Central memory CD8-positive, alpha-beta T cell (primary cell): ENCODE measurements around the gene DOCK7.

Experiments used
- ATAC-seq: fragments of 150-1000 bp; cut with Tn5 transposase; replicated peaks from 2 replicates; pipeline ENCODE4 v1.10.0; 2022; ENCODE audit warnings: mild to moderate bottlenecking, moderate FRiP score, moderate number of reproducible peaks; ENCODE audit not compliant: poor library complexity, severe bottlenecking; ENCODE audit errors: extremely low read depth
- DNase-seq, 2 donors: peaks; one replicate each; pipeline ENCODE4 v3.0.0; 2021; ENCODE audit warnings: low spot score in 2 of 2
- H3K27ac Mint-ChIP-seq: one replicate; pipeline ENCODE4 v1.8.0; 2022; ENCODE audit warnings: low read depth, mild to moderate bottlenecking, moderate library complexity, mixed read lengths
- H3K27me3 Mint-ChIP-seq: one replicate; pipeline ENCODE4 v1.8.0; 2022; ENCODE audit warnings: mixed read lengths
- H3K36me3 Mint-ChIP-seq: one replicate; pipeline ENCODE4 v1.8.0; 2022; ENCODE audit warnings: mild to moderate bottlenecking, moderate library complexity, mixed read lengths; ENCODE audit not compliant: insufficient read depth
- H3K4me1 Mint-ChIP-seq: one replicate; pipeline ENCODE4 v1.8.0; 2022; ENCODE audit warnings: mixed read lengths
- H3K4me3 Mint-ChIP-seq: one replicate; pipeline ENCODE4 v1.8.0; 2022; ENCODE audit warnings: mild to moderate bottlenecking, moderate library complexity, mixed read lengths
- H3K9me3 Mint-ChIP-seq: one replicate; pipeline ENCODE4 v1.8.0; 2022; ENCODE audit warnings: mixed read lengths

The DOCK7 gene

DNA sequence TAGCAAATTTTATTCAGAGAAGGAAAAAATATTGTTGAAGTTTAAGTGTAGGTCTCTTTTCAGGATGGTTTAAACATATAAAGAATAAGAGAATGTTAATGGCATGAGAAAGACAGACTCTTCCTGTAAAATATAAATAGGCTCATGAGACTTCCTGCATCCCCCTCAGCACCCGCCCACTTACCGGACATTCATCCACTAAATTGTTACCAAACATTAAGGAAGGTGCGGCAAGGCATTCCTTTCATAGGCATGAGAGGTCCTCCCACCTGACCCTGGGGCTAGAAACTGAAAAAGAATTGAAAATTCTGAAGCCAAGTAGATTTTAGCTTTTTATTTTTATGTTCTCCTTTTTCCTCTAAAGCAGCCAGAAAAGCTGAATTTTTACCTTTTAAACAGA is 261.9 kb downstream of the DOCK7 start:
- no peak for DNase-seq
- no peak for ATAC-seq
- Mint-ChIP-seq H3K4me3 (no peak overlapping the region), H3K9me3 (no peaks in the 10 kb centered on the region), H3K27ac (no peak overlapping the region), H3K36me3 (no peaks in the 10 kb centered on the region), H3K27me3 (no peaks in the 10 kb centered on the region), H3K4me1 (no peaks in the 10 kb centered on the region)

DNA sequence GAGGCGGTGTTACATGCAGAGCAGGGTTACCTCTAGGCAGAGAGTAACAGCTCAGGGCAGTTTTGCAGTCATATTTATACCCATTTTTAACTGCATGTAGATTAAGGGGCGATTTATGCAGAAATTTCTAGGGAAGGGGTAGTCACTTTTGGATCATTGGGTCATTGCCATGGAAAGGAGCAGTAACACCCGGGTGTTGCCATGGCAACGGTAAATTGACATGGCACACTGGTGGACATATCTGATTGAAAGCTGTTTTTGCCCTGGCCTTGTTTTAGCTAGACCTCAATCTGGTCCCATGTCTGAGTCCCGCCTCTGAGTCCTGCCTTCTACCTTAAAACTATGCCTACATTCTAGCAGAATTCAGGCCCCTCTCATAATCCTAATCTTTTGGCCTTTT is 263.1 kb downstream of the DOCK7 start:
- no peak overlapping the region for H3K4me3 Mint-ChIP-seq

DNA sequence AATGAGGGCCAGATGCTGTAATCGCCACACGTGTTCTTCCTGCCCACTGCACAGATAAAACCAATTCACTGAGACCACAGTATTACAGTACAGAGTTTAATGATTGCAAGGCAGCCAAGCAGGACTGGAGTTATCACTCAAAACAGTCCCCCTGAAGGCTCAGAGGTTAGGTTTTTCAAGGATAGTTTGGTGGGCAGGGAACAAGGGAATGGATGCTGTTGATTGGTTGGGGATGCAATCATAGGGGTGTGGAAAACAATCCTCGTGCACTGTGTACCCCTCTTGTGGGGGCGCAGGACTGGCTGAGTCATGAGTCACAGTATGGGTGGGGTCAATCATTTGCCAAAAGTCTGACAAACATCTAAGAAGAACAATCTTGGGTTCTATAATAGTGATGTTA is 263.8 kb downstream of the DOCK7 start:
- no peaks in the 10 kb centered on the region for H3K9me3 Mint-ChIP-seq
- no peak for ATAC-seq
- H3K36me3 Mint-ChIP-seq, result no peaks in the 10 kb centered on the region
- H3K27me3 Mint-ChIP-seq, result no peaks in the 10 kb centered on the region
- no peaks in the 10 kb centered on the region for H3K4me1 Mint-ChIP-seq
- no peak overlapping the region for H3K27ac Mint-ChIP-seq
- H3K4me3 Mint-ChIP-seq, result no peak overlapping the region
- no peak for DNase-seq

More for the DNA sequence above, 263.1 kb downstream of the DOCK7 start:
- no peaks in the 10 kb centered on the region for H3K36me3 Mint-ChIP-seq
- H3K4me1 Mint-ChIP-seq, result no peaks in the 10 kb centered on the region
- H3K27ac Mint-ChIP-seq, result no peak overlapping the region
- no peaks in the 10 kb centered on the region for H3K9me3 Mint-ChIP-seq
- DNase-seq (no peak), ATAC-seq (no peak)
- H3K27me3 Mint-ChIP-seq, result no peaks in the 10 kb centered on the region

DNA sequence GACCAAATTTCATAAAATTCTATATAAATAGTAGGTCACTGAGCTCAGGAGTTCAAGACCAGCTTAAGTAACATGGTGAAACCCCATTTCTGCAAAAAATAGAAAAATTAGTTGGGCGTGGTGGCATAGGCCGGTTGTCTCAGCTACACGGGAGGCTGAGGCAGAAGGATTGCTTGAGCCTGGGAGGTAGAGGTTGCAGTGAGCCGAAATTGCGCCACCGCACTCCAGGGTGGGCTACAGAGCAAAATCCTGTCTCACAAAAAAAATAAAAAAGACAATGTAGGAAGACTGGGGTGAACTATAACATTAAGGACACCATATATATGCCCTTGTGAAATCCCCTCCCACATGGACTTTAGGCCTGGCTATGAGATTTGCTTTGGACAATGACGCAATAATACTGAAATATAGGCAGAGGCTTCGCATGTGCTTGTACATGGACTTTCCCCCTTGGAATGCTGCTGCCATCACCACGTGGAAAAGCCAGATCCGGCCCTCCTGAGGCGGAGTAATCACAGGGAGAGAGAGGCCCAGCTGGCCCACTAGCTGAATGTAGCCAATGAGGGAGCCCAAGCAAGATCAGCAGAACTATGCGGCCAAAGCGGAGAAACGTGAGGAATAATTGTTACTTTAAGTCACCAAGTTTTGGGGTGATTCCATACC is 264.5 kb downstream of the DOCK7 start:
- no peaks in the 10 kb centered on the region for H3K27me3 Mint-ChIP-seq
- H3K27ac Mint-ChIP-seq, result no peak overlapping the region
- H3K9me3 Mint-ChIP-seq, result no peaks in the 10 kb centered on the region
- DNase-seq, result no peak
- no peaks in the 10 kb centered on the region for H3K36me3 Mint-ChIP-seq
- H3K4me1 Mint-ChIP-seq, result no peaks in the 10 kb centered on the region
- no peak for ATAC-seq
- H3K4me3 Mint-ChIP-seq, result no peak overlapping the region

DNA sequence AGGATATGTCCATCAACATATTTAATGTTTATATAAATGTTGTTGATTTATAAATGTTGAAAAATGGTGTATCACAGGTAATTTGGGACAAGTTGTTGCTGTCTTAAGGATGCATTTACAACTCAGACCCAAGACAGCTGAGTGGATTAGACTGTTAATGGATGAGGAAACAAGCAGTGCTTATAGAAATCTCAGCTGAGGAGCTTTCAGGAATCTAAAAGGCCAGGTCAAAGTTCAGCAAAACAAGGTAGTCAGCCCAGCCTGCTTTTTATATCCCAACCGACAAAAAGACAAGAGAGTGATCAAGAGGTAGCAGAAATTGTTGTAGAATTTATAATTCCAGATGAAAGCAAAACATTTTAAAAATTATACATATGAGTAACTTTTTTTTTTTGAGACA is 268.0 kb downstream of the DOCK7 start:
- no peaks in the 10 kb centered on the region for H3K36me3 Mint-ChIP-seq
- ATAC-seq, result no peak
- no peak overlapping the region for H3K27ac Mint-ChIP-seq
- H3K4me3 Mint-ChIP-seq, result no peak overlapping the region
- no peaks in the 10 kb centered on the region for H3K9me3 Mint-ChIP-seq
- DNase-seq, result no peak
- H3K27me3 Mint-ChIP-seq, result peaks cover 25% of the 10 kb centered on the region
- H3K4me1 Mint-ChIP-seq, result no peaks in the 10 kb centered on the region

DNA sequence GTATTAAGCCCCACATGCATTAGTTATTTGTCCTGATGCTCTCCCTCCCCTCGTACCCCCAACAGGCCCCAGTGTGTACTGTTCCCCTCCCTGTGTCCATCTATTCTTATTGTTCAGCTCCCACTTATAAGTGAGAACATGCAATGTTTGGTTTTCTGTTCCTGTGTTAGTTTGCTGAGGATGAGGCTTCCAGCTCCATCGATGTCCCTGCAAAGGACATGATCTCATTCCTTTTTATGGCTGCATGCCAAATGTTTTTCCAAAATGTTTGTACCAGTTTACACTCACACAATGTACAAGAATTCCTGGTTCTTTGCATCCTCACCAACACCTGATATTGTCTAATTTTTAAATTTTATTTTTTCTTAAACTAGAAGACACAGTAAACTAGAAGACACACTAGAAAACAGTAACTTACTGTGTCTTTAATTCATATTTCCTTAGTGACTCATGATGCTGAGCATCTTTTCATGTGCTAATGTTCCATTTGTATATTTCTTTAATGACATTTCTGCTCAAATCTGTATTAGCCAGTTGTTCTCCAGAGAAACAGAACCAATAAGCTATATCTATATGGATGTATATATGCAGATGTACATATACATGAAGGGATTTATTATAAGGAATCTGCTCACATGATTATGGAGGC is 270.7 kb downstream of the DOCK7 start:
- H3K9me3 Mint-ChIP-seq, result no peaks in the 10 kb centered on the region
- H3K27me3 Mint-ChIP-seq, result peaks cover 36% of the 10 kb centered on the region
- no peak overlapping the region for H3K4me3 Mint-ChIP-seq
- H3K4me1 Mint-ChIP-seq, result no peaks in the 10 kb centered on the region
- no peaks in the 10 kb centered on the region for H3K36me3 Mint-ChIP-seq
- no peak for DNase-seq
- no peak for ATAC-seq
- H3K27ac Mint-ChIP-seq, result no peak overlapping the region

DNA sequence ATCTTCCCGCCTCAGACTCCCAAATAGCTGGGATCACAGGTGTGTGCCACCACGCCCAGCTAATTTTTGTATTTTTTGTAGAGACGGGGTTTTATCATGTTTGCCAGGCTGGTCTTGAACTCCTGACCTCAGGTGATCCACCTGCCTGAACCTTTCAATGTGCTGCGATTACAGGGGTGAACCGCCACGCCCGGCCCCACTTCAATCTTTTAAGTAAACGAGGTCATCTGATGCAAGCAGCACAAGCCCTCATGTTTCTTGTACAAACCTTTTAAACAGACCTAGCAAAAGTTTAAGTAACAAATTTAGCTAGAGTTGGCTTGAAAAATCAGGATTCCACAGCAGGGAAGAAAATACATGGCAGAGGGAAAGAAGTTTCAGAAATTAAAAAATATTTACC is 272.5 kb downstream of the DOCK7 start:
- H3K27ac Mint-ChIP-seq, result no peak overlapping the region
- no peak for ATAC-seq
- H3K27me3 Mint-ChIP-seq, result peaks cover 36% of the 10 kb centered on the region
- DNase-seq, result no peak
- H3K4me1 Mint-ChIP-seq, result no peaks in the 10 kb centered on the region
- H3K9me3 Mint-ChIP-seq, result no peaks in the 10 kb centered on the region
- H3K4me3 Mint-ChIP-seq, result no peak overlapping the region
- no peaks in the 10 kb centered on the region for H3K36me3 Mint-ChIP-seq

DNA sequence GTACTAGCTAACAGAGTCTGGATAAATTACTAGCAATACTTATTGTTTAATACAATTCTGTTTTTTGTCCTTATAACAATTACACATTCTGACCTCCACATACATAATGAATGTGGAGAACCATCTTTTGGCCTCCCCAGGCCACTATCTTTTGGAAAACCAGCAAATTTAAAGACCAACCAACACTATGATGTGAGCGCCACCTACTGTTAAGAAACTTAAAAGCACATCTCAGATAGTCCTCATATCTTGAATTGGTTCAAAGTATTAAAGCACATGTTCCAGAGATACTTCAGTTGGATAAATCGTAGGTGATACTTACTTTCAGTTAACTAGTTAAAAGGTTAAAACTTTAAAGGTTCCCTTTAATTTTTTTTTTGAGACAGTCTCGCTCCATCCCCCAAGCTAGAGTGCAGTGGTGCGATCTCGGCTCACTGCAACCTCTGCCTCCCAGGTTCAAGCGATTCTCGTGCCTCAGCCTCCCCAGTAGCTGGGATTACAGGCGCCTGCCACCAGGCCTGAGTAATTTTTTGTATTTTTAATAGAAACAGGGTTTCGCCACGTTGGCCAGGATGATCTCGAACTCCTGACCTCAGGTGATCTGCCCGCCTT is 280.7 kb downstream of the DOCK7 start:
- H3K27me3 Mint-ChIP-seq, result no peaks in the 10 kb centered on the region

DNA sequence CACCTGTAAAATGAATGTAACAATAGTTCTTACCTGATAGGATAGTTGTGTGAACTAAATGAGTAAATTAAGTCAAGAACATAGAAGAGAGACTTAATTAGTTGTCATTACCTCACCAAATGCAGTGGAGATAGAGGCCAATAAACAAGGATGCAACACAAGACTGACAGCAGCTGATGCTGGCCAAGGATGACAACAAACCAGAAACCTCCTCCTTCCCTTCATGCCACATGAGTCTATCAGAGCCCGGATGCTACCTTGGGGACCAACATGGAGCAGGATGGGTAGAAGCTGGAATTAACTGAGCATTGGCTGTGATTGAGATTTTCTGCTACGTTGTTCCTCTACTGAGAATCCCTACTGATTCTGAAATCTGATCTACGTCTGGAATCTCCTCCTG is 281.6 kb downstream of the DOCK7 start:
- Mint-ChIP-seq H3K27ac (no peak overlapping the region), H3K9me3 (no peaks in the 10 kb centered on the region), H3K36me3 (no peaks in the 10 kb centered on the region), H3K4me1 (no peaks in the 10 kb centered on the region), H3K4me3 (no peak overlapping the region), H3K27me3 (no peaks in the 10 kb centered on the region)
- no peak for DNase-seq
- no peak for ATAC-seq

More for the DNA sequence above, 280.7 kb downstream of the DOCK7 start:
- no peaks in the 10 kb centered on the region for H3K36me3 Mint-ChIP-seq
- ATAC-seq (no peak), DNase-seq (no peak)
- H3K27ac Mint-ChIP-seq, result no peak overlapping the region
- H3K4me1 Mint-ChIP-seq, result no peaks in the 10 kb centered on the region
- no peak overlapping the region for H3K4me3 Mint-ChIP-seq
- H3K9me3 Mint-ChIP-seq, result no peaks in the 10 kb centered on the region

DNA sequence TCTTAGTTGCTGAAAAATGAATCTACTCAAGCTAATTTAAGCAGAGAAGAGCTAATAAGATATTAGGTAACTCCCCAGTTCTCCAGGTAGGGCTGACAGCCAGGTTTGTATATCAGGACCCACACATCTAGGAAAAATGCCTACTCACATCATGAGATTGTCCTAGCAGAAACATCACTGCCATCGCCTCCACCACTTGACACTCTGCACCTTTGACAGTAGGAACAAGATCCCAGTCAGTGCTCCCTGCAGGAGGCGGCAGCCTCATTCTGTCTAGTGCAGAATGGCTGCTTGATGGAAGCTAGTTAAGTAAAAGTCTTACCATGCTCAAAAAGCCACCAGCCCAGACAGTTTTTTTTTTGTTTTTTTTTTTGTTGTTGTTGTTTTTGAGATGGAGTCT is 282.9 kb downstream of the DOCK7 start:
- no peaks in the 10 kb centered on the region for H3K4me1 Mint-ChIP-seq
- no peak for ATAC-seq
- peaks cover 2% of the 10 kb centered on the region for H3K36me3 Mint-ChIP-seq
- no peaks in the 10 kb centered on the region for H3K27me3 Mint-ChIP-seq
- no peak overlapping the region for H3K4me3 Mint-ChIP-seq
- no peak for DNase-seq
- H3K27ac Mint-ChIP-seq, result no peak overlapping the region
- H3K9me3 Mint-ChIP-seq, result no peaks in the 10 kb centered on the region
